GM12878 (cell line): ENCODE data around the gene PPT2. TPM values are rescaled to one million over a fixed set of nuclear protein-coding genes. Genes with fewer than 3 reads are reported as not detected.
A peak's percentile ranks its signal among the peaks of the same experiment; 100 is the strongest.

Source experiments
- ATAC-seq: fragments of 200-7000 bp; cut with Tn5 transposase; 3 replicates; pipeline ENCODE4 v1.9.1; 2020; ENCODE audit warnings: mild to moderate bottlenecking, moderate library complexity
- BruUV-seq: library from RNA; stranded (reverse); fragments of 400-500 nt; replicated peaks from 2 replicates; lab custom pipeline; 2021; lab: Mats Ljungman, UMichigan
- CTCF ChIA-PET: fragments of 300-600 bp; sonication (Branson Sonifier 250); formaldehyde crosslinking; extraction: SDS; loops from one replicate; lab custom pipeline; 2021; ENCODE audit warnings: inconsistent platforms; lab: Yijun Ruan, JAX
- POLR2A ChIA-PET: fragments of 350-600 bp; formaldehyde crosslinking; extraction: SDS; loops from one replicate; lab custom pipeline; 2021; ENCODE audit warnings: inconsistent platforms; lab: Charles Lee
- RAD21 ChIA-PET: fragments of 300-600 bp; sonication (Branson Sonifier 250); formaldehyde crosslinking; loops from one replicate; lab custom pipeline; 2023; ENCODE audit warnings: antibody characterized with exemption; ENCODE audit not compliant: unreplicated experiment; lab: Charles Lee
- SMC1A ChIA-PET: fragments of 300-600 bp; sonication (Branson Sonifier 250); formaldehyde crosslinking; loops from one replicate; lab custom pipeline; 2023; ENCODE audit not compliant: unreplicated experiment, uncharacterized antibody; lab: Charles Lee
- DNase-seq: peaks from one replicate; pipeline ENCODE4 v3.0.0-alpha.2; 2011; ENCODE audit warnings: low read depth, low spot score
- FAIRE-seq: peaks from 3 replicates; lab custom pipeline; 2011; peaks lifted over from hg19 to GRCh38; lab: Jason Lieb, UNC
- H2AFZ ChIP-seq: 2 replicates; pipeline ENCODE4 v1.6.0; 2011; ENCODE audit warnings: low read depth, low read length, control low read depth; ENCODE audit not compliant: control insufficient read depth
- H3K27ac ChIP-seq: 2 replicates; pipeline ENCODE4 v1.5.1; 2011; ENCODE audit warnings: control low read depth; ENCODE audit not compliant: control insufficient read depth, insufficient read depth
- H3K27me3 ChIP-seq, 2 experiments: replicated peaks in 1 of 2; 2 replicates each; pipeline versions ENCODE4 v1.6.0 to v1.6.1; 2011; ENCODE audit warnings: low read length in 1 of 2; ENCODE audit not compliant: control insufficient read depth in 2 of 2, insufficient read depth in 2 of 2
- H3K36me3 ChIP-seq, 2 experiments: 2 replicates each; pipeline ENCODE4 v1.5.1; 2011; ENCODE audit warnings: low read length in 1 of 2; ENCODE audit not compliant: control insufficient read depth in 2 of 2, insufficient read depth in 2 of 2
- H3K4me1 ChIP-seq: 2 replicates; pipeline ENCODE4 v1.6.1; 2011; ENCODE audit warnings: mild to moderate bottlenecking, low read length, moderate library complexity, mixed read lengths; ENCODE audit not compliant: control insufficient read depth, insufficient read depth
- H3K4me2 ChIP-seq: 2 replicates; pipeline ENCODE4 v1.6.0; 2011; ENCODE audit warnings: control low read depth; ENCODE audit not compliant: control insufficient read depth, insufficient read depth
- H3K4me3 ChIP-seq: fragments of 200-600 bp; sonication (generic); 2 replicates; pipeline ENCODE4 v1.5.1; 2016
- H3K79me2 ChIP-seq: 2 replicates; pipeline ENCODE4 v1.6.0; 2011; ENCODE audit warnings: low read length; ENCODE audit not compliant: control insufficient read depth, insufficient read depth
- H3K9ac ChIP-seq: 2 replicates; pipeline ENCODE4 v1.8.0; 2011; ENCODE audit warnings: low read length, control low read depth, mixed read lengths; ENCODE audit not compliant: control insufficient read depth, insufficient read depth
- H3K9me3 ChIP-seq: replicated peaks from 3 replicates; pipeline ENCODE4 v1.5.1; 2011; ENCODE audit warnings: mild to moderate bottlenecking, low read length; ENCODE audit not compliant: control insufficient read depth, insufficient read depth
- H4K20me1 ChIP-seq: 2 replicates; pipeline ENCODE4 v1.6.0; 2011; ENCODE audit not compliant: control insufficient read depth, insufficient read depth
- EP300 ChIP-seq, 2 experiments: fragments of 150-350 bp in 1 of 2; IDR thresholded peaks; 2 replicates each; pipeline ENCODE4 v1.6.1; 2011 to 2012; ENCODE audit warnings: low read depth in 2 of 2, low read length in 2 of 2, borderline replicate concordance in 1 of 2, improper control_type of control experiment in 1 of 2, inconsistent platforms in 1 of 2; ENCODE audit not compliant: control insufficient read depth in 1 of 2
- MXI1 ChIP-seq: fragments of 150-350 bp; IDR thresholded peaks from 2 replicates; pipeline ENCODE4 v1.6.1; 2011; ENCODE audit warnings: low read depth, mild to moderate bottlenecking, inconsistent platforms, low read length, improper control_type of control experiment
- RAD21 ChIP-seq: IDR thresholded peaks from 2 replicates; pipeline ENCODE4 v1.6.1; 2011; ENCODE audit warnings: mild to moderate bottlenecking, low read depth, low read length, moderate library complexity; ENCODE audit not compliant: insufficient read depth
- SIN3A ChIP-seq: IDR thresholded peaks from 2 replicates; pipeline ENCODE4 v1.6.1; 2012; ENCODE audit warnings: low read depth, low read length, improper control_type of control experiment
- SMC3 ChIP-seq: IDR thresholded peaks from 2 replicates; pipeline ENCODE4 v1.6.1; 2011; ENCODE audit warnings: low read length, improper control_type of control experiment, borderline replicate concordance
- TCF3 ChIP-seq: IDR thresholded peaks from 2 replicates; pipeline ENCODE4 v1.6.1; 2012; ENCODE audit warnings: low read depth, mild to moderate bottlenecking, low read length, borderline replicate concordance; ENCODE audit not compliant: insufficient read depth
- YY1 ChIP-seq: IDR thresholded peaks from 2 replicates; pipeline ENCODE4 v1.6.1; 2011; ENCODE audit warnings: low read depth, mild to moderate bottlenecking, low read length
- ZNF622 ChIP-seq: fragments of 450-650 bp; IDR thresholded peaks from 2 replicates; pipeline ENCODE4 v1.6.1; 2017; ENCODE audit warnings: mild to moderate bottlenecking, inconsistent platforms
- WGBS: methylation state at CpG from one replicate; pipeline ENCODE4 v1.1.6; 2016; ENCODE audit warnings: low lambda C conversion rate; ENCODE audit not compliant: insufficient replicate concordance, insufficient coverage; ENCODE audit errors: missing lambda C conversion rate; 5-methylcytosine and 5-hydroxymethylcytosine counted together
- in situ Hi-C: fragments of 300-500 bp; cut with MboI; formaldehyde crosslinking; loops from 9 replicates; pipeline ENCODE4 v1.14.3; 2018; ENCODE audit warnings: mixed read lengths
- intact Hi-C: fragments of 100-400 bp; cut with micrococcal nuclease; formaldehyde crosslinking; loops from one replicate; pipeline ENCODE4 v1.14.2; 2022; ENCODE audit not compliant: unreplicated experiment
- polyA plus RNA-seq, 11 experiments: library from polyadenylated mRNA; depleted of rRNA in 4 of 11; unstranded in 6 of 11; stranded (reverse) in 5 of 11; fragments of >200 nt; fragmentation: Nextera tagmentation in 4 of 11; fragmentation: Illumina TruSeq in 1 of 11; extraction: Ambion mirVana in 4 of 11; extraction: Trizol in 1 of 11; gene quantifications; 1 replicate in 1 of 11; 2 replicates in 10 of 11; pipeline versions ENCODE4 v1.2.1 to v1.2.3, GENCODE V29; 2011 to 2016; ENCODE audit warnings: inconsistent platforms in 2 of 11, missing spikeins in 2 of 11, low read depth in 1 of 11
- total RNA-seq, 4 experiments: library from RNA; depleted of rRNA in 3 of 4; stranded (reverse); fragments of >200 nt in 3 of 4; fragmentation: Illumina TruSeq in 1 of 4; extraction: Trizol in 1 of 4; gene quantifications; 2 replicates each; pipeline versions ENCODE4 v1.2.1 to v1.2.3, GENCODE V29; 2013 to 2021
- TF ChIP-seq, protein P1 (sequence below): fragments of 450-650 bp; IDR thresholded peaks from 2 replicates; pipeline ENCODE4 v1.6.1; 2016; ENCODE audit warnings: mild to moderate bottlenecking, moderate library complexity, borderline replicate concordance
- TF ChIP-seq, protein P2 (sequence below): fragments of 450-650 bp; IDR thresholded peaks from 2 replicates; pipeline ENCODE4 v1.6.1; 2016; ENCODE audit warnings: mild to moderate bottlenecking
- TF ChIP-seq, protein P3 (sequence below): fragments of 150-350 bp; IDR thresholded peaks from 2 replicates; pipeline ENCODE4 v1.6.1; 2016; ENCODE audit warnings: low read depth, low read length

Gene PPT2
- total and polyA plus RNA-seq, 10 of the 15 experiments (the other 5 are each of a cell fraction or from before 2014, with no cell fraction given): 1.3 to 25.5 (median 5.5) TPM

DNA sequence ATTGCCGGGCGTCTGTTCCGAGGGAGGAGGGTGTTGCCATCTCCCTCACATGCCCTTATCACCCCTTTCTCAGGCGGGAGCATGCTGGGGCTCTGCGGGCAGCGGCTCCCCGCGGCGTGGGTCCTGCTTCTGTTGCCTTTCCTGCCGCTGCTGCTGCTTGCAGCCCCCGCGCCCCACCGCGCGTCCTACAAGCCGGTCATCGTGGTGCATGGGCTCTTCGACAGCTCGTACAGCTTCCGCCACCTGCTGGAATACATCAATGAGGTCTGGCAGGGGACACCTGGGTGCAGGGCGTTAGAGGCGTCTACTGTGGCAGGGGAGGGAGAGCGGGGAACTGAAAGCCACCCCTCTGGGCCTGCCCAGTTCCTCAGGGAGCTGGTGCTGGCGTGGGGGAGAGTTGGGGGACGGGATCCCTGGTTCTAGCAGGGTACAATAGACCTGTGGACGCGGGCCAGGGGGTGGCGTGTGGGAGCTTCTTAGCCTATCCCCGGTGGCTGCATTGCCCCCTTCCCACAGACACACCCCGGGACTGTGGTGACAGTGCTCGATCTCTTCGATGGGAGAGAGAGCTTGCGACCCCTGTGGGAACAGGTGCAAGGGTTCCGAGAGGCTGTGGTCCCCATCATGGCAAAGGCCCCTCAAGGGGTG is 697 bp downstream of the PPT2 start:
- Histone ChIP-seq H3K79me2 (no peaks in the 10 kb centered on the region), H3K9me3 (no peaks in the 10 kb centered on the region), H2AFZ (peak overlapping the region; percentile 77), H3K27ac (peak overlapping the region; percentile 11; the same call in 1 of the 2 replicates), H4K20me1 (no peaks in the 10 kb centered on the region), H3K36me3 (no peaks in the 10 kb centered on the region; a peak in 2 of 4 replicates), H3K4me2 (peak overlapping the region; percentile 85), H3K27me3 (peaks cover 0 to 8% of the 10 kb centered on the region in 2 experiments; a peak in 3 of 4 replicates), H3K9ac (peak overlapping the region; percentile 45), H3K4me3 (peak overlapping the region; percentile 94), H3K4me1 (peaks cover 3% of the 10 kb centered on the region; the same call in 1 of the 2 replicates)
- intact Hi-C loops: loop anchor here (2.0 to 10.0 kb wide), 3 partner anchors 36 to 110 kb away; no protein-coding TSS in a partner anchor
- in situ Hi-C loops: no loop called here
- ATAC-seq (peak; percentile 95), DNase-seq (no peak), FAIRE-seq (peak; percentile 86)
- SMC1A ChIA-PET: interaction anchor here (0.7 to 1.1 kb wide), 4 partner anchors 22 to 99 kb away, joined by 3 to 5 read pairs (median 4); no protein-coding TSS in a partner anchor
- no TSS peak for BruUV-seq
- RAD21 ChIA-PET: interaction anchor here (0.6 to 1.3 kb wide), 5 partner anchors 23 to 41 kb away, joined by 3 to 5 read pairs (median 4); no protein-coding TSS in a partner anchor
- CTCF ChIA-PET: interaction anchor here (0.6 to 1.2 kb wide), 9 partner anchors 9 to 1190 kb away, joined by 3 to 7 read pairs (median 5); partner anchors contain the start of genes ATF6B and FKBPL
- WGBS: 8% methylated on average over 31 of the region's 34 CpGs
- POLR2A ChIA-PET: interaction anchor here (0.6 to 1.0 kb wide), 2 partner anchors 26 to 238 kb away, joined by 4 to 7 read pairs; partner anchors contain the start of gene ATF6B
- peak; percentile 71 for TF ChIP-seq RAD21
- TF ChIP-seq TCF3: peak; percentile 62; the same call in 1 of the 2 replicates
- 0 out of 2 replicates have a peak, but pooled peaks have one; percentile 44 for TF ChIP-seq YY1
- TF ChIP-seq, protein P1, sequence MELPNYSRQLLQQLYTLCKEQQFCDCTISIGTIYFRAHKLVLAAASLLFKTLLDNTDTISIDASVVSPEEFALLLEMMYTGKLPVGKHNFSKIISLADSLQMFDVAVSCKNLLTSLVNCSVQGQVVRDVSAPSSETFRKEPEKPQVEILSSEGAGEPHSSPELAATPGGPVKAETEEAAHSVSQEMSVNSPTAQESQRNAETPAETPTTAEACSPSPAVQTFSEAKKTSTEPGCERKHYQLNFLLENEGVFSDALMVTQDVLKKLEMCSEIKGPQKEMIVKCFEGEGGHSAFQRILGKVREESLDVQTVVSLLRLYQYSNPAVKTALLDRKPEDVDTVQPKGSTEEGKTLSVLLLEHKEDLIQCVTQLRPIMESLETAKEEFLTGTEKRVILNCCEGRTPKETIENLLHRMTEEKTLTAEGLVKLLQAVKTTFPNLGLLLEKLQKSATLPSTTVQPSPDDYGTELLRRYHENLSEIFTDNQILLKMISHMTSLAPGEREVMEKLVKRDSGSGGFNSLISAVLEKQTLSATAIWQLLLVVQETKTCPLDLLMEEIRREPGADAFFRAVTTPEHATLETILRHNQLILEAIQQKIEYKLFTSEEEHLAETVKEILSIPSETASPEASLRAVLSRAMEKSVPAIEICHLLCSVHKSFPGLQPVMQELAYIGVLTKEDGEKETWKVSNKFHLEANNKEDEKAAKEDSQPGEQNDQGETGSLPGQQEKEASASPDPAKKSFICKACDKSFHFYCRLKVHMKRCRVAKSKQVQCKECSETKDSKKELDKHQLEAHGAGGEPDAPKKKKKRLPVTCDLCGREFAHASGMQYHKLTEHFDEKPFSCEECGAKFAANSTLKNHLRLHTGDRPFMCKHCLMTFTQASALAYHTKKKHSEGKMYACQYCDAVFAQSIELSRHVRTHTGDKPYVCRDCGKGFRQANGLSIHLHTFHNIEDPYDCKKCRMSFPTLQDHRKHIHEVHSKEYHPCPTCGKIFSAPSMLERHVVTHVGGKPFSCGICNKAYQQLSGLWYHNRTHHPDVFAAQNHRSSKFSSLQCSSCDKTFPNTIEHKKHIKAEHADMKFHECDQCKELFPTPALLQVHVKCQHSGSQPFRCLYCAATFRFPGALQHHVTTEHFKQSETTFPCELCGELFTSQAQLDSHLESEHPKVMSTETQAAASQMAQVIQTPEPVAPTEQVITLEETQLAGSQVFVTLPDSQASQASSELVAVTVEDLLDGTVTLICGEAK: no peak
- TF ChIP-seq, protein P2, sequence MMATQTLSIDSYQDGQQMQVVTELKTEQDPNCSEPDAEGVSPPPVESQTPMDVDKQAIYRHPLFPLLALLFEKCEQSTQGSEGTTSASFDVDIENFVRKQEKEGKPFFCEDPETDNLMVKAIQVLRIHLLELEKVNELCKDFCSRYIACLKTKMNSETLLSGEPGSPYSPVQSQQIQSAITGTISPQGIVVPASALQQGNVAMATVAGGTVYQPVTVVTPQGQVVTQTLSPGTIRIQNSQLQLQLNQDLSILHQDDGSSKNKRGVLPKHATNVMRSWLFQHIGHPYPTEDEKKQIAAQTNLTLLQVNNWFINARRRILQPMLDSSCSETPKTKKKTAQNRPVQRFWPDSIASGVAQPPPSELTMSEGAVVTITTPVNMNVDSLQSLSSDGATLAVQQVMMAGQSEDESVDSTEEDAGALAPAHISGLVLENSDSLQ: peak; percentile 31; the same call in 1 of the 2 replicates
- peak; percentile 56; the same call in 1 of the 2 replicates for TF ChIP-seq MXI1
- TF ChIP-seq ZNF622: no peak
- TF ChIP-seq SIN3A: no peak; the same call in 1 of the 2 replicates
- TF ChIP-seq, protein P3, sequence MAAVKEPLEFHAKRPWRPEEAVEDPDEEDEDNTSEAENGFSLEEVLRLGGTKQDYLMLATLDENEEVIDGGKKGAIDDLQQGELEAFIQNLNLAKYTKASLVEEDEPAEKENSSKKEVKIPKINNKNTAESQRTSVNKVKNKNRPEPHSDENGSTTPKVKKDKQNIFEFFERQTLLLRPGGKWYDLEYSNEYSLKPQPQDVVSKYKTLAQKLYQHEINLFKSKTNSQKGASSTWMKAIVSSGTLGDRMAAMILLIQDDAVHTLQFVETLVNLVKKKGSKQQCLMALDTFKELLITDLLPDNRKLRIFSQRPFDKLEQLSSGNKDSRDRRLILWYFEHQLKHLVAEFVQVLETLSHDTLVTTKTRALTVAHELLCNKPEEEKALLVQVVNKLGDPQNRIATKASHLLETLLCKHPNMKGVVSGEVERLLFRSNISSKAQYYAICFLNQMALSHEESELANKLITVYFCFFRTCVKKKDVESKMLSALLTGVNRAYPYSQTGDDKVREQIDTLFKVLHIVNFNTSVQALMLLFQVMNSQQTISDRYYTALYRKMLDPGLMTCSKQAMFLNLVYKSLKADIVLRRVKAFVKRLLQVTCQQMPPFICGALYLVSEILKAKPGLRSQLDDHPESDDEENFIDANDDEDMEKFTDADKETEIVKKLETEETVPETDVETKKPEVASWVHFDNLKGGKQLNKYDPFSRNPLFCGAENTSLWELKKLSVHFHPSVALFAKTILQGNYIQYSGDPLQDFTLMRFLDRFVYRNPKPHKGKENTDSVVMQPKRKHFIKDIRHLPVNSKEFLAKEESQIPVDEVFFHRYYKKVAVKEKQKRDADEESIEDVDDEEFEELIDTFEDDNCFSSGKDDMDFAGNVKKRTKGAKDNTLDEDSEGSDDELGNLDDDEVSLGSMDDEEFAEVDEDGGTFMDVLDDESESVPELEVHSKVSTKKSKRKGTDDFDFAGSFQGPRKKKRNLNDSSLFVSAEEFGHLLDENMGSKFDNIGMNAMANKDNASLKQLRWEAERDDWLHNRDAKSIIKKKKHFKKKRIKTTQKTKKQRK: no peak
- TF ChIP-seq EP300 (IDR thresholded peaks at IDR 0.05; ENCODE audit: borderline replicate concordance in 1 of 2, control insufficient read depth in 1 of 2, low read depth in 2 of 2, low read length in 2 of 2): no peak
- TF ChIP-seq SMC3: peak; percentile 51; the same call in 1 of the 2 replicates
